GM10266 (cell line): ENCODE measurements around the gene FIG4.
"Not testable (repeated sequence)": the region's sequence is repeated elsewhere in the genome, so short reads cannot be mapped to it uniquely, and the experiment has no call there.

Experiments
- DNase-seq: peaks from one replicate; pipeline ENCODE4 v3.0.0; 2012; ENCODE audit errors: extremely low spot score
- CTCF ChIP-seq: IDR thresholded peaks from 2 replicates; pipeline ENCODE4 v1.5.1; 2012; ENCODE audit warnings: mild to moderate bottlenecking, low read depth; ENCODE audit not compliant: control insufficient read depth, insufficient read depth; ENCODE audit errors: missing control alignments

FIG4 gene

DNA sequence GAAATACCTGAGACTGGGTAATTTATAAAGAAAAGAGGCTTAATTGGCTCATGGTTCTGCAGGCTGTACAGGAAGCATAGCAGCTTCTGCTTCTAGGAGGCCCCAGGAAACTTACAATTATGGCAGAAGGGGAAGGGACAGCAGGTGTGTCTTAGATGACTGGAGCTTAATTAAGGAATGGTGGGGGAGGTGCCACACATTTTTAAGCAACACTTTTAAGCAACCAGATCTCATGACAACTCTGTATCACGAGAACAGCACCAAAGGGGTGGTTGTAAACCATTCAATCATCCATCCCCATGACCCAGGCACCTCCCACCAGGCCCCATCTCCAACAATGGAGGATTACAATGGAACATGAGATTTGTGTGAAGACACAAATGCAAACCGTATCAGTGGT, 26.9 kb downstream of the FIG4 start:
- DNase-seq, result no peak
- TF ChIP-seq CTCF, result no peak

- no peak for TF ChIP-seq CTCF
- no peak for DNase-seq
Observed at GRCh38 chr6:109718991-109719390, 27.9 kb downstream of the FIG4 start.

DNA sequence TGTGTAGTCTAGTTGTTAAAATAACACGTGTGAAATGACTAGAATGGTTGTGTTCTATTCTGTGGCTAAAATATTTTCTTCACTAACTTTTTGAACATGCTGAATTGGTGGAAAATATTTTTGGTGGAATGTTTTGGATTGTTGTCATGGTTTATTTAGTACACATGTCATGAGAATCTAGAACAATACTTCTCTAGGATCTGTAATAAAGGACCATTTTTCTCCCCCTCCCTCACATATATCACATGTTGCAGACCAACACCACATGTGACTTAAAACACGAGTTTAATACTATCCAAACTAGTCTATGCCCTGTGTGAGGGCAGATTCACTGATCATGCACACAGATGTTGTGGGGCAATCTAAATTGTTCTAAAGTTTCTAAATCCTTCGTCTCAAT, 29.2 kb downstream of the FIG4 start:
- no peak for TF ChIP-seq CTCF

GRCh38 chr6:109722011-109722410, 30.9 kb downstream of the FIG4 start:
- no peak for DNase-seq
- TF ChIP-seq CTCF, result no peak

More for the DNA sequence above, 29.2 kb downstream of the FIG4 start:
- DNase-seq, result no peak

GRCh38 chr6:109722564-109723254, 31.6 kb downstream of the FIG4 start:
- no peak for DNase-seq
- TF ChIP-seq CTCF, result no peak

GRCh38 chr6:109725250-109725649, 34.2 kb downstream of the FIG4 start:
- DNase-seq, result not testable (repeated sequence)

DNA sequence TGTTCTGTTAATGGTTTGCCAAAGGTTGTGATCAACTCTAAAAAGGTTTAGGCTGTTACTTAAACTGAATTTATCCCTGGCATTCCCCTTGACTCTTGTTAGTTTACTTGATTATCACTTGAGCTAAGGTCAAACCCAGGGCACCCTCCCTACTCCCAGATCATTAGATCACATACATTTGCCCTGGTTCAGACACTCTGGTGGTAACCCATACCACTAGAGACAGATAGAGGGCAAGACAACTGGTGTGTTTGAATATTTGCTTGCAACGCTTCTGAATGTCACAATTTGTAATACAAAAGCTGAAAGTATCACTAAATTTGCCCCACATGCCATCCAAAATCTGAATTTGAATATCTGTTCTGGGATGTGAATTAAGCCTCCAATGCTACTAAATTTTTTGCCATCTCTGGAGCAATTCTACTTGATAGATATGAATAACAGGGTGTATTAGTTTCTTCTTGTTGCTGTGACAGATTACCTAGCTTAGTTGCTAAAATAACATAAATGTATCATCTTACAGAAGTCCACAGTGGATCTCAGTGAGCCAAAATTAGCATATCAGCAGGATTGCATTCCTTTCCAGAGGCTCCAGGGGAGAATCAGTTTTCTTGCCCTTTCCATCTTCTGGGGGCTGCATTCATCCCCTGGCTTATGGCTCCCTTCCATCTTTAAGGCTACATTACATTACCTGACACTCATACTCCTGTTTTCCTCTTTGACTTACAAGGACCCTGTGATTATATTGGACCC, 45.4 kb downstream of the FIG4 start:
- DNase-seq, result no peak
- no peak for TF ChIP-seq CTCF
